IPS-NIHi7 (cell line): ENCODE measurements around the gene PTPRN2.

Experiments
- DNase-seq: peaks from one replicate; pipeline ENCODE4 v3.0.0; 2012; ENCODE audit warnings: mixed read lengths; ENCODE audit errors: extremely low spot score

Gene PTPRN2

GRCh38 chr7:158401295-158401694 is 186.3 kb downstream of the PTPRN2 start:
- no peak for DNase-seq

- DNase-seq = no peak
These were observed 186.9 kb downstream of the PTPRN2 start for GRCh38 chr7:158400601-158401225.

GRCh38 chr7:158399762-158400161 is 187.9 kb downstream of the PTPRN2 start:
- DNase-seq = no peak

GRCh38 chr7:158398750-158399149 is 188.9 kb downstream of the PTPRN2 start:
- no peak for DNase-seq

GRCh38 chr7:158397885-158398284 is 189.7 kb downstream of the PTPRN2 start:
- no peak for DNase-seq

- no peak for DNase-seq
These were observed 190.4 kb downstream of the PTPRN2 start for GRCh38 chr7:158396982-158397862.

- no peak for DNase-seq
These were observed 191.2 kb downstream of the PTPRN2 start for GRCh38 chr7:158396301-158396905.

GRCh38 chr7:158395780-158396278 is 191.8 kb downstream of the PTPRN2 start:
- peak; percentile 69 for DNase-seq

GRCh38 chr7:158395349-158395748 is 192.3 kb downstream of the PTPRN2 start:
- DNase-seq = no peak

- peak; percentile 79 for DNase-seq
These were observed 192.7 kb downstream of the PTPRN2 start for GRCh38 chr7:158394936-158395335.

GRCh38 chr7:158393926-158394625 is 193.5 kb downstream of the PTPRN2 start:
- no peak for DNase-seq

GRCh38 chr7:158392251-158392650 is 195.4 kb downstream of the PTPRN2 start:
- no peak for DNase-seq

- no peak for DNase-seq
These were observed 196.1 kb downstream of the PTPRN2 start for GRCh38 chr7:158391541-158391940.

GRCh38 chr7:158391141-158391540 is 196.5 kb downstream of the PTPRN2 start:
- DNase-seq = no peak

- DNase-seq = no peak
These were observed 197.2 kb downstream of the PTPRN2 start for GRCh38 chr7:158390460-158390859.

GRCh38 chr7:158389514-158390425 is 197.9 kb downstream of the PTPRN2 start:
- DNase-seq = no peak

- DNase-seq = no peak
These were observed 198.7 kb downstream of the PTPRN2 start for GRCh38 chr7:158388928-158389327.

GRCh38 chr7:158388072-158388471 is 199.6 kb downstream of the PTPRN2 start:
- DNase-seq = no peak

GRCh38 chr7:158387546-158387891 is 200.1 kb downstream of the PTPRN2 start:
- no peak for DNase-seq

- no peak for DNase-seq
These were observed 200.6 kb downstream of the PTPRN2 start for GRCh38 chr7:158386866-158387545.

- no peak for DNase-seq
These were observed 201.3 kb downstream of the PTPRN2 start for GRCh38 chr7:158386355-158386618.
